Fibroblast of lung (primary cell): ENCODE results near the gene NEK2. TPM values are rescaled to one million over a fixed set of nuclear protein-coding genes. Genes with fewer than 3 reads are reported as not detected.
"Not testable (repeated sequence)": the region's sequence is repeated elsewhere in the genome, so short reads cannot be mapped to it uniquely, and the experiment has no call there.

Experiments
- DNase-seq, 2 donors: peaks; one replicate each; pipeline versions ENCODE4 v3.0.0 to v3.0.0-alpha.2; 2010; ENCODE audit warnings: low read depth in 2 of 2
- H2AFZ ChIP-seq: 2 replicates; pipeline ENCODE4 v1.5.1; 2012; ENCODE audit warnings: low read length, control low read depth, inconsistent platforms
- H3K27ac ChIP-seq: 2 replicates; pipeline ENCODE4 v1.5.1; 2011; ENCODE audit warnings: low read length, control low read depth; ENCODE audit not compliant: insufficient read depth
- H3K27me3 ChIP-seq: 2 replicates; pipeline ENCODE4 v1.5.1; 2011; ENCODE audit warnings: mild to moderate bottlenecking, low read length; ENCODE audit not compliant: control insufficient read depth, insufficient read depth
- H3K36me3 ChIP-seq: 2 replicates; pipeline ENCODE4 v1.5.1; 2011; ENCODE audit warnings: low read length; ENCODE audit not compliant: control insufficient read depth, insufficient read depth
- H3K4me1 ChIP-seq: 2 replicates; pipeline ENCODE4 v1.5.1; 2011; ENCODE audit warnings: low read length; ENCODE audit not compliant: control insufficient read depth, insufficient read depth; ENCODE audit errors: extremely low read depth
- H3K4me2 ChIP-seq: 2 replicates; pipeline ENCODE4 v1.5.1; 2011; ENCODE audit warnings: low read length, control low read depth; ENCODE audit not compliant: insufficient read depth; ENCODE audit errors: extremely low read depth
- H3K4me3 ChIP-seq, 4 experiments: fragments of 200-600 bp in 1 of 4; sonication (generic) in 1 of 4; replicated peaks in 1 of 4; 2 replicates each; pipeline ENCODE4 v1.5.1; 2011 to 2016; ENCODE audit warnings: low read length in 4 of 4, low read depth in 3 of 4, mild to moderate bottlenecking in 3 of 4, control low read depth in 2 of 4, inconsistent platforms in 1 of 4, mixed read lengths in 1 of 4; ENCODE audit not compliant: insufficient read depth in 1 of 4; ENCODE audit errors: control extremely low read depth in 1 of 4
- H3K79me2 ChIP-seq: 2 replicates; pipeline ENCODE4 v1.5.1; 2012; ENCODE audit warnings: mild to moderate bottlenecking, low read length, inconsistent platforms; ENCODE audit not compliant: control insufficient read depth, insufficient read depth
- H3K9ac ChIP-seq: 2 replicates; pipeline ENCODE4 v1.5.1; 2011; ENCODE audit warnings: mild to moderate bottlenecking, low read length, control low read depth; ENCODE audit not compliant: insufficient read depth
- H3K9me3 ChIP-seq: 2 replicates; pipeline ENCODE4 v1.5.1; 2012; ENCODE audit warnings: low read depth, low read length; ENCODE audit not compliant: control insufficient read depth, insufficient read depth
- H4K20me1 ChIP-seq: 2 replicates; pipeline ENCODE4 v1.5.1; 2011; ENCODE audit warnings: low read length; ENCODE audit not compliant: control insufficient read depth, insufficient read depth; ENCODE audit errors: extremely low read depth
- CTCF ChIP-seq, 2 donors: IDR thresholded peaks in 1 of 2; conservative IDR thresholded peaks in 1 of 2; 1 replicate in 1 of 2; 2 replicates in 1 of 2; pipeline ENCODE4 v1.5.1; 2011 to 2012; ENCODE audit warnings: low read length in 2 of 2, control low read depth in 1 of 2, inconsistent platforms in 1 of 2, low read depth in 1 of 2, mild to moderate bottlenecking in 1 of 2
- EZH2 ChIP-seq: IDR thresholded peaks from 2 replicates; pipeline ENCODE4 v1.5.1; 2012; ENCODE audit warnings: low read length, control low read depth, mild to moderate bottlenecking; ENCODE audit errors: missing control alignments
- polyA plus RNA-seq, 2 donors: library from polyadenylated mRNA; depleted of rRNA in 1 of 2; stranded (reverse) in 1 of 2; unstranded in 1 of 2; fragments of >200 nt; gene quantifications; 2 replicates each; pipeline ENCODE4 v1.2.1, GENCODE V29; 2011 to 2012; ENCODE audit warnings: missing spikeins in 1 of 2
- total RNA-seq: library from RNA; depleted of rRNA; stranded (reverse); fragments of >200 nt; gene quantifications from 2 replicates; pipeline ENCODE4 v1.2.1, GENCODE V29; 2014

The NEK2 gene
- total and polyA plus RNA-seq, 2 donors (not counting 1 experiment from before 2014, with no cell fraction given), result 6.8 to 12.7 TPM

GRCh38 chr1:211648336-211648735 lies 27.1 kb downstream of the NEK2 start:
- DNase-seq, result peak in 1 of 2 donors; percentile 59
- H3K4me2 ChIP-seq, result no peak overlapping the region

GRCh38 chr1:211647711-211648121 lies 27.7 kb downstream of the NEK2 start:
- no peaks in the 10 kb centered on the region for H3K36me3 ChIP-seq
- TF ChIP-seq CTCF (conservative IDR thresholded peaks at IDR 0.05 in 1 of 2, IDR thresholded peaks at IDR 0.05 in 1 of 2; ENCODE audit: low read depth in 1 of 2, low read length in 2 of 2), result no peak
- no peak for TF ChIP-seq EZH2
- H3K4me2 ChIP-seq, result no peak overlapping the region
- no peak overlapping the region for H2AFZ ChIP-seq
- no peaks in the 10 kb centered on the region for H3K9me3 ChIP-seq
- H3K4me1 ChIP-seq, result no peaks in the 10 kb centered on the region
- H4K20me1 ChIP-seq, result no peaks in the 10 kb centered on the region
- no peak overlapping the region for H3K9ac ChIP-seq
- H3K4me3 ChIP-seq, result no peak overlapping the region
- H3K27me3 ChIP-seq, result no peaks in the 10 kb centered on the region
- H3K27ac ChIP-seq, result no peak overlapping the region
- H3K79me2 ChIP-seq, result no peaks in the 10 kb centered on the region
- DNase-seq, result no peak

More at GRCh38 chr1:211648336-211648735, 27.1 kb downstream of the NEK2 start:
- no peak overlapping the region for H3K27ac ChIP-seq
- H3K9me3 ChIP-seq, result no peaks in the 10 kb centered on the region
- TF ChIP-seq EZH2 (no peak), CTCF (conservative IDR thresholded peaks at IDR 0.05 in 1 of 2, IDR thresholded peaks at IDR 0.05 in 1 of 2; ENCODE audit: low read depth in 1 of 2, low read length in 2 of 2) (no peak)
- H3K9ac ChIP-seq, result no peak overlapping the region
- no peaks in the 10 kb centered on the region for H3K27me3 ChIP-seq
- no peaks in the 10 kb centered on the region for H4K20me1 ChIP-seq
- H3K79me2 ChIP-seq, result no peaks in the 10 kb centered on the region
- no peak overlapping the region for H3K4me3 ChIP-seq
- H2AFZ ChIP-seq, result no peak overlapping the region
- H3K36me3 ChIP-seq, result no peaks in the 10 kb centered on the region
- no peaks in the 10 kb centered on the region for H3K4me1 ChIP-seq

GRCh38 chr1:211646566-211646965 lies 28.9 kb downstream of the NEK2 start:
- Histone ChIP-seq H3K36me3 (no peaks in the 10 kb centered on the region), H4K20me1 (no peaks in the 10 kb centered on the region), H3K4me3 (no peak overlapping the region), H3K9ac (no peak overlapping the region), H3K79me2 (no peaks in the 10 kb centered on the region), H2AFZ (no peak overlapping the region), H3K4me1 (no peaks in the 10 kb centered on the region), H3K27me3 (no peaks in the 10 kb centered on the region), H3K4me2 (no peak overlapping the region), H3K9me3 (no peaks in the 10 kb centered on the region), H3K27ac (no peak overlapping the region)
- DNase-seq, result no peak
- TF ChIP-seq CTCF (conservative IDR thresholded peaks at IDR 0.05 in 1 of 2, IDR thresholded peaks at IDR 0.05 in 1 of 2; ENCODE audit: low read depth in 1 of 2, low read length in 2 of 2), result no peak
- no peak for TF ChIP-seq EZH2

- H3K4me3 ChIP-seq, H3K27me3 ChIP-seq, DNase-seq, H3K27ac ChIP-seq, H3K36me3 ChIP-seq, H3K79me2 ChIP-seq, H3K9ac ChIP-seq, H3K4me2 ChIP-seq, H3K9me3 ChIP-seq, H2AFZ ChIP-seq, H4K20me1 ChIP-seq, H3K4me1 ChIP-seq: not testable (repeated sequence)
Measured at GRCh38 chr1:211645601-211646000, 29.8 kb downstream of the NEK2 start.
